Peyer's patch (tissue), 4 donors: ENCODE data around the gene PI4K2B. TPM values are rescaled to one million over a fixed set of nuclear protein-coding genes. Genes with fewer than 3 reads are reported as not detected.

Experiments used
- DNase-seq, 3 donors: peaks; one replicate each; pipeline ENCODE4 v3.0.0-alpha.2; 2017 to 2019
- H3K27ac ChIP-seq, 4 donors: fragments of 200-600 bp; sonication (generic); one replicate each; pipeline ENCODE4 v1.5.1; 2016 to 2019
- H3K27me3 ChIP-seq, 2 donors: fragments of 200-600 bp; sonication (generic); one replicate each; pipeline ENCODE4 v1.5.1; 2019
- H3K36me3 ChIP-seq, 3 donors: fragments of 200-600 bp; sonication (generic); one replicate each; pipeline ENCODE4 v1.5.1; 2016 to 2019
- H3K4me1 ChIP-seq, 4 donors: fragments of 200-600 bp; sonication (generic); one replicate each; pipeline ENCODE4 v1.5.1; 2016 to 2019
- H3K4me3 ChIP-seq, 4 donors: fragments of 200-600 bp; sonication (generic); 1 replicate in 3 of 4; 2 replicates in 1 of 4; pipeline ENCODE4 v1.5.1; 2016 to 2019; ENCODE audit warnings: mild to moderate bottlenecking in 1 of 4
- H3K9me3 ChIP-seq, 4 donors: fragments of 200-600 bp; sonication (generic); one replicate each; pipeline ENCODE4 v1.5.1; 2016 to 2019; ENCODE audit warnings: mild to moderate bottlenecking in 1 of 4
- POLR2A ChIP-seq, 2 donors: fragments of 450-650 bp; IDR thresholded peaks; one replicate each; pipeline ENCODE4 v1.5.1; 2017; ENCODE audit warnings: antibody characterized with exemption in 2 of 2, mild to moderate bottlenecking in 2 of 2, moderate library complexity in 2 of 2
- total RNA-seq, 4 donors: library from RNA; depleted of rRNA; stranded (reverse); fragments of >200 nt; gene quantifications; one replicate each; pipeline ENCODE4 v1.1.0, GENCODE V29; 2016
- TF ChIP-seq, protein P1 (sequence below), 6 experiments: fragments of 450-650 bp in 4 of 6; fragments of 200-600 bp in 2 of 6; sonication (generic) in 1 of 6; IDR thresholded peaks; one replicate each; pipeline ENCODE4 v1.5.1; 2017 to 2019; ENCODE audit warnings: antibody characterized with exemption in 6 of 6, mild to moderate bottlenecking in 3 of 6, moderate library complexity in 1 of 6

Gene PI4K2B
- total RNA-seq, 4 donors from 2014 or later: 16.5 to 68.0 (median 36.3) TPM

DNA sequence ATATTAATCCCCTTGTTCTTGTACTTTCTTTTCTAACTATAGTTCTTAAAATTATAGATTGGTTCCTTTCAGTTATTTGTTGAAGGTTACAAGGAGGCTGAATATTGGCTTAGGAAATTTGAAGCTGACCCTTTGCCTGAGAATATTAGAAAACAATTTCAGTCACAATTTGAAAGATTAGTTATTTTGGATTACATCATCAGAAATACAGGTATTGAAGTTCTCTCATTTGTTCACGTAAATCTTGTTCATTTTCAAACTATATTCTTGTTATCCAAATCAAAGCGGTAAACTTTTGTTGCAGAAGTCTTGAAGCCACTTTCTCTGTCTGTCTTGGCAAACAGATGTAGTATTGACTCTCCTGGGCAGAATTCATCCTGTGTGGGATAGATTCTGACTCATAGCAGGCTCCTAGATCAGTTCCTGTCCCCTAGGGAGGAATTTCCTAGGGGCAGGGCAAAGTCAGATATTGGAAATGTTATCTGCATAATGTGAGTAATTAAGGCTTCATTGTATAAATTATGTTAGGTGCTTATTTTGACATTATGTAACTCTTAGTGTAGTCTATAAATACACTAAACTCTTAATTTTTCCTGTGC is 25.2 kb downstream of the PI4K2B start:
- TF ChIP-seq, protein P1, sequence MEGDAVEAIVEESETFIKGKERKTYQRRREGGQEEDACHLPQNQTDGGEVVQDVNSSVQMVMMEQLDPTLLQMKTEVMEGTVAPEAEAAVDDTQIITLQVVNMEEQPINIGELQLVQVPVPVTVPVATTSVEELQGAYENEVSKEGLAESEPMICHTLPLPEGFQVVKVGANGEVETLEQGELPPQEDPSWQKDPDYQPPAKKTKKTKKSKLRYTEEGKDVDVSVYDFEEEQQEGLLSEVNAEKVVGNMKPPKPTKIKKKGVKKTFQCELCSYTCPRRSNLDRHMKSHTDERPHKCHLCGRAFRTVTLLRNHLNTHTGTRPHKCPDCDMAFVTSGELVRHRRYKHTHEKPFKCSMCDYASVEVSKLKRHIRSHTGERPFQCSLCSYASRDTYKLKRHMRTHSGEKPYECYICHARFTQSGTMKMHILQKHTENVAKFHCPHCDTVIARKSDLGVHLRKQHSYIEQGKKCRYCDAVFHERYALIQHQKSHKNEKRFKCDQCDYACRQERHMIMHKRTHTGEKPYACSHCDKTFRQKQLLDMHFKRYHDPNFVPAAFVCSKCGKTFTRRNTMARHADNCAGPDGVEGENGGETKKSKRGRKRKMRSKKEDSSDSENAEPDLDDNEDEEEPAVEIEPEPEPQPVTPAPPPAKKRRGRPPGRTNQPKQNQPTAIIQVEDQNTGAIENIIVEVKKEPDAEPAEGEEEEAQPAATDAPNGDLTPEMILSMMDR (IDR thresholded peaks at IDR 0.05): no peak
- TF ChIP-seq POLR2A (IDR thresholded peaks at IDR 0.05): no peak
- H3K36me3 ChIP-seq: peaks cover 0 to 61% (median 2%) of the 10 kb centered on the region in 3 donors
- no peak for DNase-seq

DNA sequence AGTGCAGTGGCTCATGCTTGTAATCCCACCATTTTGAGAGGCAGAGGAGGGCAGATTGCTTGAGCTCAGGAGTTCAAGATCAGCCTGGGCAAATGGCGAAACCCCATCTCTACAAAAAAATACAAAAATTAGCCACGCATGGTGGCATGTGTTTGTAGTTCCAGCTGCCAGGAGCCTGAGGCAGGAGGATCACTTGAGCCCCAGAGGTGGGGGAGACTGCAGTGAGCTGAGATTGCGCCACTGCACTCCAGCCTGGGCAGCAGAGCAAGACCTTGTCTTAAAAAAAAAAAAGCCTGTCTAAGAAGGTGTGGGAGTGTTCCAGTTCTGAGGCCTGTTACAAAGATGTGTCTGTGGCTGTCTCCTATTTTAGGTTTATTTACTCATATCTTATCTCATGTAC is 38.0 kb downstream of the PI4K2B start:
- Histone ChIP-seq H3K36me3 (peaks cover 0 to 42% (median 0%) of the 10 kb centered on the region in 3 donors), H3K9me3 (no peaks in the 10 kb centered on the region), H3K27ac (no peak overlapping the region), H3K27me3 (no peaks in the 10 kb centered on the region), H3K4me1 (no peaks in the 10 kb centered on the region), H3K4me3 (no peak overlapping the region)
- DNase-seq: no peak
- no peak for TF ChIP-seq POLR2A (IDR thresholded peaks at IDR 0.05)
- TF ChIP-seq, protein P1 (IDR thresholded peaks at IDR 0.05): no peak

More for the DNA sequence above, 25.2 kb downstream of the PI4K2B start:
- no peaks in the 10 kb centered on the region for H3K4me1 ChIP-seq
- H3K9me3 ChIP-seq: no peaks in the 10 kb centered on the region
- no peaks in the 10 kb centered on the region for H3K27me3 ChIP-seq
- no peak overlapping the region for H3K4me3 ChIP-seq
- H3K27ac ChIP-seq: no peak overlapping the region

DNA sequence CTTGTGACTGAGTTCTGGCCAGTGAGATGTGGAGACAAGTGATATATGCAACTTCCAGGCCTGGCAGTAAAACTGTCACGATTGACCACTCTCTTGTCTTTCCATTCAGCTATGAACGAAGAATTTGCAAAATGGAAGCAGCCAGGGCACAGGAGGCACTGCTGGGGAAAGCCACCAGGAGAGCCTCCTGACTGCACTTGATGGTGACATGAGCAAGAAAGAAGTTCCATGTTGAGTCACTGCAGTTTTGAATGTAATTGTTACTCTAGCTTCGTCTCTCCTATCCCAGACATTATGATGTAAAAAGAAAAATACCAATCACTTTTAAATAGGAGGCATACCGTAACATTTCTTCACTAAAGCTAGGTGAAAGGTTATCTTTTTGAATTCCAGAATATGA is 46.4 kb downstream of the PI4K2B start:
- H3K36me3 ChIP-seq: peaks cover 0 to 31% (median 0%) of the 10 kb centered on the region in 3 donors
- DNase-seq: no peak
- H3K27ac ChIP-seq: no peak overlapping the region
- H3K4me3 ChIP-seq: no peak overlapping the region
- no peaks in the 10 kb centered on the region for H3K4me1 ChIP-seq
- no peaks in the 10 kb centered on the region for H3K9me3 ChIP-seq
- no peaks in the 10 kb centered on the region for H3K27me3 ChIP-seq
- no peak for TF ChIP-seq POLR2A (IDR thresholded peaks at IDR 0.05)
- TF ChIP-seq, protein P1 (IDR thresholded peaks at IDR 0.05): no peak

DNA sequence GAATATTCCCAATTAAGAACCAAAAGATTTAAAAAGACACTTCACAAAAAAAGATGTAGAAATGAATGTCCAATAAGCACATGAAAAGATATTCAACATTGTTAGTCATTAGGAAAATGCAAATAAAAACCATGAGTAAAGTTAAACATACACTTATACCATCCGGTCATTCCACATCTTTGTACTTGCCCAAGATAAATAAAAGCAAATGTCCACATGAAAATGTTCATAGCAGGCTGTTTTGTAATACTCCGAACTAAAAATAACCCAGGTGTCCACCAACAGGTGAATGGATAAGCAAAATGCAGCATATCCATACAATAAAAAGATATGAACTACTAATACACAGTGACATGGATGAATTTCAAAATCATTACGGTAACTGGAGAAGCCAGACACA is 50.1 kb downstream of the PI4K2B start:
- H3K4me3 ChIP-seq: no peak overlapping the region
- no peak for TF ChIP-seq POLR2A (IDR thresholded peaks at IDR 0.05)
- TF ChIP-seq, protein P1 (IDR thresholded peaks at IDR 0.05): no peak
- H3K36me3 ChIP-seq: peaks cover 0 to 14% (median 0%) of the 10 kb centered on the region in 3 donors
- H3K27me3 ChIP-seq: no peaks in the 10 kb centered on the region
- H3K27ac ChIP-seq: no peak overlapping the region
- DNase-seq: no peak
- no peaks in the 10 kb centered on the region for H3K4me1 ChIP-seq
- no peaks in the 10 kb centered on the region for H3K9me3 ChIP-seq

DNA sequence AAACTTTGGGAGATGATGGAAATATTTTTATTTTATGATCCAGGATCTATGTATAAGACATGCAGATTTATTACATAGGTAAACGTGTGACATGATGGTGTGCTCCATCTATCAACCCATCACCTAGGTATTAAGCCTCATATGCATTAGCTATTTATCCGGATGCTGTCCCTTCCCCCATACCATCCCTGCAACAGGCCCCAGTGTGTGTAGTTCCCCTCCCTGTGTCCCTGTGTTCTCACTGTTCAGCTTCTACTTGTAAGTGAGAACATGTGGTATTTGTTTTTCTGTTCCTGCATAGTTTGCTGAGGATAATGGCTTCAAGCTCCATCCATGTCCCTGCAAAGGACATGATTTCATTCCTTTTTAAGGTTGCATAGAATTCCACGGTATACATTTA is 50.6 kb downstream of the PI4K2B start:
- Histone ChIP-seq H3K4me1 (no peaks in the 10 kb centered on the region), H3K27me3 (no peaks in the 10 kb centered on the region), H3K9me3 (no peaks in the 10 kb centered on the region), H3K4me3 (no peak overlapping the region), H3K27ac (no peak overlapping the region), H3K36me3 (peaks cover 0 to 14% (median 0%) of the 10 kb centered on the region in 3 donors)
- DNase-seq: no peak
- no peak for TF ChIP-seq POLR2A (IDR thresholded peaks at IDR 0.05)
- TF ChIP-seq, protein P1 (IDR thresholded peaks at IDR 0.05): no peak
